Measurements from ENCODE around the gene ZRANB3. TPM values are rescaled to one million over a fixed set of nuclear protein-coding genes. Genes with fewer than 3 reads are reported as not detected.

The ZRANB3 gene
- total RNA-seq, 1 experiment from 2014 or later = 16.3 TPM

DNA sequence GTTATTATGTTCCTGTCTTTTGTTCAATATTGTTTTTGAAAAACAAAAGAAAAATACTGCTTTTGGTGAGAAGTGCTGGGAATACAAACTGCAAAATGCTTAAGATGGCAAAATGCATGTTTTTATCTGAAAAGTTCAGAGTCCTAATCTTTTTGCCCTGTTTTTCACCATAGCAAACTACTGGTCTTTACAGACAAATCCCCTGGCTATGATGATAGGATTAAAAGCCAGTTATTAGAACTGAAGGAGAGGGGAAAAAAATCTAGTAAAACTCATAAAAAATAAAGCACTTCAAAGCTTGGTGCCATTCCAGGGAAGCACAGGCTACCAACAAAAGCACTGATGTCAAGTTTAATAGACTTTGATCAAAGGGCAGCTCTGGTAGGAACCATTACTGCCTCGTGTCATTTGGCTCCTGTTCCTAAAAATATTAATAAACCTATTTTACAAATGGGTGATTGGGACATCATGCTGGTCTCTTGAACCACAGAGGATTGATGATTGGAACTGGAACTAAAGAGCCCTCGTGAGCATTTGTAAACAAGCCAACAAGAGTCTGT, 284.2 kb downstream of the ZRANB3 start:
- peaks cover 14% of the 10 kb centered on the region for H3K36me3 Mint-ChIP-seq (ENCODE audit: insufficient read depth, unreplicated experiment)
- H3K27ac Mint-ChIP-seq (ENCODE audit: low read depth, unreplicated experiment) = no peak overlapping the region
- H3K4me1 Mint-ChIP-seq (ENCODE audit: insufficient read depth, unreplicated experiment) = peaks cover 6% of the 10 kb centered on the region
- no peak overlapping the region for H3K4me3 Mint-ChIP-seq (ENCODE audit: unreplicated experiment)
- TF ChIP-seq, protein P1, sequence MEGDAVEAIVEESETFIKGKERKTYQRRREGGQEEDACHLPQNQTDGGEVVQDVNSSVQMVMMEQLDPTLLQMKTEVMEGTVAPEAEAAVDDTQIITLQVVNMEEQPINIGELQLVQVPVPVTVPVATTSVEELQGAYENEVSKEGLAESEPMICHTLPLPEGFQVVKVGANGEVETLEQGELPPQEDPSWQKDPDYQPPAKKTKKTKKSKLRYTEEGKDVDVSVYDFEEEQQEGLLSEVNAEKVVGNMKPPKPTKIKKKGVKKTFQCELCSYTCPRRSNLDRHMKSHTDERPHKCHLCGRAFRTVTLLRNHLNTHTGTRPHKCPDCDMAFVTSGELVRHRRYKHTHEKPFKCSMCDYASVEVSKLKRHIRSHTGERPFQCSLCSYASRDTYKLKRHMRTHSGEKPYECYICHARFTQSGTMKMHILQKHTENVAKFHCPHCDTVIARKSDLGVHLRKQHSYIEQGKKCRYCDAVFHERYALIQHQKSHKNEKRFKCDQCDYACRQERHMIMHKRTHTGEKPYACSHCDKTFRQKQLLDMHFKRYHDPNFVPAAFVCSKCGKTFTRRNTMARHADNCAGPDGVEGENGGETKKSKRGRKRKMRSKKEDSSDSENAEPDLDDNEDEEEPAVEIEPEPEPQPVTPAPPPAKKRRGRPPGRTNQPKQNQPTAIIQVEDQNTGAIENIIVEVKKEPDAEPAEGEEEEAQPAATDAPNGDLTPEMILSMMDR (IDR thresholded peaks at IDR 0.05; ENCODE audit: unreplicated experiment) = no peak
- no peaks in the 10 kb centered on the region for H3K27me3 Mint-ChIP-seq (ENCODE audit: insufficient read depth, unreplicated experiment)
- intact Hi-C loops (cut with micrococcal nuclease) = no loop called here
- POLR2A ChIA-PET = no interaction called here
- CTCF ChIA-PET = no interaction called here
- DNase-seq (ENCODE audit: unreplicated experiment) = no peak
- no TSS peak for BruUV-seq (replicated peaks)
- H3K9me3 Mint-ChIP-seq (ENCODE audit: unreplicated experiment) = no peaks in the 10 kb centered on the region

DNA sequence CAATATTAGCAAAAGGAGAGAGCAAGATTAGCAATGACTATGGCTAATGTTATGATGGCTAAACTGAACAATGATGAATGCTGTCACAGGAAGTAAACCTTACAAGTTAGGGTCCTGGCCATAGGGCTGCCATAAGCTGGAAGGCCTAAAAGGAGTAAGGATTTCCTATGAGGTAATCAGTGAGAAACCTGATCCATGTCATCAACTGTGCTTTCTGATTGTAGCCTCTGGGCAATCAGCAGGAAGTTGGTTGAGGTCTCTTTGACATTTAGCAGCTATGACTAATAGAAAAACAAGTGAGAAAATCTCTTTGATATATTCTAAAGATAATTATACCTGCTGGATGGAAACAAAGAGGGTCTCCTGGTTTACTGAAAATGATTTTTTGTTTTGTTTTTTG, 285.9 kb downstream of the ZRANB3 start:
- no peak overlapping the region for H3K27ac Mint-ChIP-seq (ENCODE audit: low read depth, unreplicated experiment)
- DNase-seq (ENCODE audit: unreplicated experiment) = peak; percentile 69
- no TSS peak for BruUV-seq (replicated peaks)
- ChIA-PET POLR2A (no interaction called here), CTCF (interaction anchor here (1.1 kb wide), 1 partner anchor 465 kb away, joined by 3 read pairs; no protein-coding TSS in a partner anchor)
- H3K4me1 Mint-ChIP-seq (ENCODE audit: insufficient read depth, unreplicated experiment) = peaks cover 6% of the 10 kb centered on the region
- H3K27me3 Mint-ChIP-seq (ENCODE audit: insufficient read depth, unreplicated experiment) = no peaks in the 10 kb centered on the region
- H3K36me3 Mint-ChIP-seq (ENCODE audit: insufficient read depth, unreplicated experiment) = peaks cover 19% of the 10 kb centered on the region
- TF ChIP-seq, protein P1 (IDR thresholded peaks at IDR 0.05; ENCODE audit: unreplicated experiment) = no peak
- H3K9me3 Mint-ChIP-seq (ENCODE audit: unreplicated experiment) = no peaks in the 10 kb centered on the region
- intact Hi-C loops (cut with micrococcal nuclease) = no loop called here
- no peak overlapping the region for H3K4me3 Mint-ChIP-seq (ENCODE audit: unreplicated experiment)

DNA sequence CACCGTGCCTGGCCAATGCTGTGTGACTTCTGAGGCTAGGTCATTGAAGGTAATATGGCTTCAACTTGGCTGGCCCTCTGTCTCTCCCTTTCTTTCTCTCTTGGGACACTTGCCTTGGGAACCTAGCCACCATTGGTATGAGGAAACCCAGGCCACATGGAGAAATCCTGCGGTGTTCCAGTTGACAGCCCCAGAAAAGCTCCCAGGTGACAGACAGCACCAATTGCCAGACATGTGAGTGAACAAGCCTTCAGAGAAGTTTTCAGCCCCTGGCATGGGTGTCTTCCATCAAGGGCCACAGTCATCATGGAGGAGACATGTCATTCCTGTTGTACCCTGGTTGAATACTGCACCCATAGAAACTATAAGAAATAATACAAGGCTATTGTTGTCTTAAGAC, 292.4 kb downstream of the ZRANB3 start:
- H3K4me3 Mint-ChIP-seq (ENCODE audit: unreplicated experiment) = no peak overlapping the region
- H3K27ac Mint-ChIP-seq (ENCODE audit: low read depth, unreplicated experiment) = no peak overlapping the region
- CTCF ChIA-PET = interaction anchor here (1.2 kb wide), 1 partner anchor 12 kb away, joined by 4 read pairs; no protein-coding TSS in a partner anchor
- TF ChIP-seq, protein P1 (IDR thresholded peaks at IDR 0.05; ENCODE audit: unreplicated experiment) = no peak
- no peaks in the 10 kb centered on the region for H3K9me3 Mint-ChIP-seq (ENCODE audit: unreplicated experiment)
- no peaks in the 10 kb centered on the region for H3K27me3 Mint-ChIP-seq (ENCODE audit: insufficient read depth, unreplicated experiment)
- H3K4me1 Mint-ChIP-seq (ENCODE audit: insufficient read depth, unreplicated experiment) = no peaks in the 10 kb centered on the region
- no TSS peak for BruUV-seq (replicated peaks)
- DNase-seq (ENCODE audit: unreplicated experiment) = no peak
- intact Hi-C loops (cut with micrococcal nuclease) = no loop called here
- peaks cover 19% of the 10 kb centered on the region for H3K36me3 Mint-ChIP-seq (ENCODE audit: insufficient read depth, unreplicated experiment)
- POLR2A ChIA-PET = no interaction called here

DNA sequence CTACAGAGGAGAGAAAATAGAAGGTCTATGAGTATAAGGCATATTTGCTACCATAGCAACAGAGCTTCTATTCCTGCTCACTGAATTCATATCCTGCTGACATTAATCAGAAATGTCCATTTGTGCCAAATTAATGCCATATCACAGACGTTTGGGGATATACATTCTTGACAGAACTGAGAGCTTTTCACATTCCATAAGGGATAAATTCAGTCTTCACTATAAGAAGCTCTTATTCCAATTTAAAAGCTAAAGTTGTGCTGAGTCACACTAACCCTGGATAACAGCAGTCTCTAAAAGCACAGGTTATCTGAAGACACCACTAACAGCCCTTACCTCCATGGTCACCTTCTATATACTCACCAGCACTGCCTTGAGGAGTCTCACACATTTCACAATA, 300.9 kb downstream of the ZRANB3 start:
- Mint-ChIP-seq H3K4me3 (ENCODE audit: unreplicated experiment) (no peak overlapping the region), H3K27ac (ENCODE audit: low read depth, unreplicated experiment) (no peak overlapping the region), H3K36me3 (ENCODE audit: insufficient read depth, unreplicated experiment) (no peaks in the 10 kb centered on the region), H3K27me3 (ENCODE audit: insufficient read depth, unreplicated experiment) (no peaks in the 10 kb centered on the region), H3K9me3 (ENCODE audit: unreplicated experiment) (no peaks in the 10 kb centered on the region), H3K4me1 (ENCODE audit: insufficient read depth, unreplicated experiment) (no peaks in the 10 kb centered on the region)
- TF ChIP-seq, protein P1 (IDR thresholded peaks at IDR 0.05; ENCODE audit: unreplicated experiment) = no peak
- CTCF ChIA-PET = interaction anchor here (0.6 to 0.8 kb wide), 2 partner anchors 14 to 104 kb away, joined by 3 read pairs; no protein-coding TSS in a partner anchor
- intact Hi-C loops (cut with micrococcal nuclease) = no loop called here
- POLR2A ChIA-PET = interaction anchor here (0.6 kb wide), 2 partner anchors 511 to 584 kb away, joined by 3 read pairs; no protein-coding TSS in a partner anchor
- DNase-seq (ENCODE audit: unreplicated experiment) = no peak
- BruUV-seq (replicated peaks) = no TSS peak

All from MCF 10A (cell line).